EL (cell line): ENCODE data around the gene GLTP.
"Not testable (repeated sequence)": the region's sequence is repeated elsewhere in the genome, so short reads cannot be mapped to it uniquely, and the experiment has no call there.

ENCODE experiments used
- DNase-seq: peaks from one replicate; pipeline ENCODE4 v3.0.0-alpha.2; 2016

The GLTP gene

GRCh38 chr12:109880043-109880931, at the start of gene GLTP:
TSS of gene GLTP (minus strand) at chr12:109880541. CDS start at chr12:109880374, 167 bp downstream.
- peak; percentile 84 for DNase-seq

GRCh38 chr12:109929326-109929725, 49.0 kb upstream of the GLTP start:
- not testable (repeated sequence) for DNase-seq

- no peak for DNase-seq
Observed at GRCh38 chr12:109928058-109928656, 47.8 kb upstream of the GLTP start.

- DNase-seq = peak; percentile 51
Observed at GRCh38 chr12:109927622-109928021, 47.3 kb upstream of the GLTP start.

GRCh38 chr12:109926488-109927210, 46.3 kb upstream of the GLTP start:
- DNase-seq = no peak

GRCh38 chr12:109926016-109926415, 45.7 kb upstream of the GLTP start:
- no peak for DNase-seq

- no peak for DNase-seq
Observed at GRCh38 chr12:109925185-109925840, 45.0 kb upstream of the GLTP start.

- DNase-seq = no peak
Observed at GRCh38 chr12:109923481-109924245, 43.3 kb upstream of the GLTP start.

- DNase-seq = no peak
Observed at GRCh38 chr12:109923038-109923437, 42.7 kb upstream of the GLTP start.

GRCh38 chr12:109921982-109922381, 41.6 kb upstream of the GLTP start:
- DNase-seq = no peak

- DNase-seq = no peak
Observed at GRCh38 chr12:109920261-109920780, 40.0 kb upstream of the GLTP start.

- DNase-seq = no peak
Observed at GRCh38 chr12:109919456-109919855, 39.1 kb upstream of the GLTP start.

- no peak for DNase-seq
Observed at GRCh38 chr12:109916045-109916444, 35.7 kb upstream of the GLTP start.

GRCh38 chr12:109915171-109916040, 35.1 kb upstream of the GLTP start:
- DNase-seq = no peak

GRCh38 chr12:109914461-109914860, 34.1 kb upstream of the GLTP start:
- no peak for DNase-seq

GRCh38 chr12:109912855-109913321, 32.5 kb upstream of the GLTP start:
- peak; percentile 24 for DNase-seq

GRCh38 chr12:109910969-109911348, 30.6 kb upstream of the GLTP start:
- DNase-seq = peak; percentile 21

GRCh38 chr12:109910254-109910968, 30.1 kb upstream of the GLTP start:
- DNase-seq = no peak

GRCh38 chr12:109905301-109905700, 25.0 kb upstream of the GLTP start:
- no peak for DNase-seq

- no peak for DNase-seq
Observed at GRCh38 chr12:109902891-109903418, 22.6 kb upstream of the GLTP start.
